22Rv1 (cell line): ENCODE data around the gene PPM1B.

Experiments used
- ZFX ChIP-seq: fragments of 450-650 bp; IDR thresholded peaks from 2 replicates; pipeline ENCODE4 v1.6.1; 2017; ENCODE audit warnings: antibody characterized with exemption, borderline replicate concordance
- TF ChIP-seq, protein P1 (sequence below): fragments of 450-650 bp; IDR thresholded peaks from 2 replicates; pipeline ENCODE4 v1.5.1; 2017; ENCODE audit warnings: mild to moderate bottlenecking

GRCh38 chr2:44163777-44164176 lies 4.9 kb upstream of the PPM1B start:
- TF ChIP-seq, protein P1, sequence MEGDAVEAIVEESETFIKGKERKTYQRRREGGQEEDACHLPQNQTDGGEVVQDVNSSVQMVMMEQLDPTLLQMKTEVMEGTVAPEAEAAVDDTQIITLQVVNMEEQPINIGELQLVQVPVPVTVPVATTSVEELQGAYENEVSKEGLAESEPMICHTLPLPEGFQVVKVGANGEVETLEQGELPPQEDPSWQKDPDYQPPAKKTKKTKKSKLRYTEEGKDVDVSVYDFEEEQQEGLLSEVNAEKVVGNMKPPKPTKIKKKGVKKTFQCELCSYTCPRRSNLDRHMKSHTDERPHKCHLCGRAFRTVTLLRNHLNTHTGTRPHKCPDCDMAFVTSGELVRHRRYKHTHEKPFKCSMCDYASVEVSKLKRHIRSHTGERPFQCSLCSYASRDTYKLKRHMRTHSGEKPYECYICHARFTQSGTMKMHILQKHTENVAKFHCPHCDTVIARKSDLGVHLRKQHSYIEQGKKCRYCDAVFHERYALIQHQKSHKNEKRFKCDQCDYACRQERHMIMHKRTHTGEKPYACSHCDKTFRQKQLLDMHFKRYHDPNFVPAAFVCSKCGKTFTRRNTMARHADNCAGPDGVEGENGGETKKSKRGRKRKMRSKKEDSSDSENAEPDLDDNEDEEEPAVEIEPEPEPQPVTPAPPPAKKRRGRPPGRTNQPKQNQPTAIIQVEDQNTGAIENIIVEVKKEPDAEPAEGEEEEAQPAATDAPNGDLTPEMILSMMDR = no peak
- TF ChIP-seq ZFX = no peak
